Nephron (organoid): ENCODE results near the gene TTC13.
A peak's percentile ranks its signal among the peaks of the same experiment; 100 is the strongest.

ENCODE experiments used
- H3K27ac Mint-ChIP-seq, 3 experiments: 2 replicates each; pipeline ENCODE4 v1.8.0; 2020; ENCODE audit warnings: mixed read lengths in 3 of 3, mild to moderate bottlenecking in 2 of 3, moderate library complexity in 1 of 3
- H3K27me3 Mint-ChIP-seq: 2 replicates; pipeline ENCODE4 v1.8.0; 2021; ENCODE audit warnings: low read depth, mild to moderate bottlenecking, moderate library complexity, mixed read lengths
- H3K36me3 Mint-ChIP-seq: 2 replicates; pipeline ENCODE4 v1.8.0; 2020; ENCODE audit warnings: low read depth, mixed read lengths
- H3K4me1 Mint-ChIP-seq: 2 replicates; pipeline ENCODE4 v1.8.0; 2020; ENCODE audit warnings: mixed read lengths
- H3K4me3 Mint-ChIP-seq, 3 experiments: 2 replicates each; pipeline ENCODE4 v1.8.0; 2020; ENCODE audit warnings: mild to moderate bottlenecking in 3 of 3, mixed read lengths in 3 of 3, moderate library complexity in 2 of 3
- H3K9me3 Mint-ChIP-seq: 2 replicates; pipeline ENCODE4 v1.8.0; 2020; ENCODE audit warnings: mixed read lengths
- CTCF ChIP-seq, 3 experiments: fragments of 200-600 bp; sonication (generic); IDR thresholded peaks; one replicate each; pipeline ENCODE4 v1.5.0; 2021; ENCODE audit warnings: antibody characterized with exemption in 3 of 3; ENCODE audit not compliant: unreplicated experiment in 3 of 3

Gene TTC13

GRCh38 chr1:230925608-230926007 is 53.1 kb downstream of the TTC13 start:
- Mint-ChIP-seq H3K27me3 (no peaks in the 10 kb centered on the region), H3K36me3 (peaks cover 56% of the 10 kb centered on the region), H3K27ac (no peak overlapping the region), H3K4me1 (no peaks in the 10 kb centered on the region), H3K4me3 (no peak overlapping the region), H3K9me3 (peaks cover 11% of the 10 kb centered on the region)
- TF ChIP-seq CTCF (IDR thresholded peaks at IDR 0.05; ENCODE audit: unreplicated experiment in 3 of 3): no peak

GRCh38 chr1:230923176-230923575 is 55.5 kb downstream of the TTC13 start:
- H3K36me3 Mint-ChIP-seq: peaks cover 61% of the 10 kb centered on the region
- no peak for TF ChIP-seq CTCF (IDR thresholded peaks at IDR 0.05; ENCODE audit: unreplicated experiment in 3 of 3)
- H3K27me3 Mint-ChIP-seq: no peaks in the 10 kb centered on the region
- H3K27ac Mint-ChIP-seq: no peak overlapping the region
- peaks cover 5% of the 10 kb centered on the region for H3K9me3 Mint-ChIP-seq
- no peak overlapping the region for H3K4me3 Mint-ChIP-seq
- no peaks in the 10 kb centered on the region for H3K4me1 Mint-ChIP-seq

- H3K36me3 Mint-ChIP-seq: peaks cover 57% of the 10 kb centered on the region
- no peak overlapping the region for H3K27ac Mint-ChIP-seq
- no peak overlapping the region for H3K4me3 Mint-ChIP-seq
- no peaks in the 10 kb centered on the region for H3K27me3 Mint-ChIP-seq
- TF ChIP-seq CTCF (IDR thresholded peaks at IDR 0.05; ENCODE audit: unreplicated experiment in 3 of 3): no peak
- H3K9me3 Mint-ChIP-seq: peaks cover 2% of the 10 kb centered on the region
- no peaks in the 10 kb centered on the region for H3K4me1 Mint-ChIP-seq
These were observed 56.0 kb downstream of the TTC13 start for GRCh38 chr1:230922620-230923019.

- no peaks in the 10 kb centered on the region for H3K27me3 Mint-ChIP-seq
- no peak overlapping the region for H3K27ac Mint-ChIP-seq
- H3K36me3 Mint-ChIP-seq: peaks cover 41% of the 10 kb centered on the region
- TF ChIP-seq CTCF (IDR thresholded peaks at IDR 0.05; ENCODE audit: unreplicated experiment in 3 of 3): no peak
- H3K4me3 Mint-ChIP-seq: no peak overlapping the region
- no peaks in the 10 kb centered on the region for H3K9me3 Mint-ChIP-seq
- no peaks in the 10 kb centered on the region for H3K4me1 Mint-ChIP-seq
These were observed 59.5 kb downstream of the TTC13 start for GRCh38 chr1:230919207-230919606.

GRCh38 chr1:230917284-230918135 is 61.2 kb downstream of the TTC13 start:
- Mint-ChIP-seq H3K27me3 (no peaks in the 10 kb centered on the region), H3K4me3 (no peak overlapping the region), H3K27ac (peak overlapping the region in 1 of 3 experiments; percentile 58), H3K36me3 (peaks cover 41% of the 10 kb centered on the region), H3K9me3 (no peaks in the 10 kb centered on the region), H3K4me1 (peaks cover under 1% of the 10 kb centered on the region)
- TF ChIP-seq CTCF (IDR thresholded peaks at IDR 0.05; ENCODE audit: unreplicated experiment in 3 of 3): peak; percentile 37 to 52 (median 44)
